GM11168 (cell line): Measurements from ENCODE around the gene EIPR1.

Experiments
- in situ Hi-C: fragments of 300-500 bp; cut with MboI; formaldehyde crosslinking; loops from one replicate; pipeline ENCODE4 v1.12.0; 2022; ENCODE audit warnings: low sequenced_read_pairs; ENCODE audit not compliant: unreplicated experiment

The EIPR1 gene

GRCh38 chr2:3257826-3258225 lies 119.8 kb downstream of the EIPR1 start:
- in situ Hi-C loops = no loop called here

GRCh38 chr2:3257166-3257565 lies 120.5 kb downstream of the EIPR1 start:
- in situ Hi-C loops = no loop called here

- in situ Hi-C loops = no loop called here
Observed at GRCh38 chr2:3256605-3257004, 121.0 kb downstream of the EIPR1 start.

- in situ Hi-C loops = no loop called here
Observed at GRCh38 chr2:3256157-3256556, 121.5 kb downstream of the EIPR1 start.

- in situ Hi-C loops = no loop called here
Observed at GRCh38 chr2:3254442-3254941, 123.1 kb downstream of the EIPR1 start.

GRCh38 chr2:3253913-3254441 lies 123.6 kb downstream of the EIPR1 start:
- in situ Hi-C loops = no loop called here

GRCh38 chr2:3251946-3252345 lies 125.7 kb downstream of the EIPR1 start:
- in situ Hi-C loops = no loop called here

- in situ Hi-C loops = no loop called here
Observed at GRCh38 chr2:3249476-3249962, 128.1 kb downstream of the EIPR1 start.

GRCh38 chr2:3248754-3249475 lies 128.7 kb downstream of the EIPR1 start:
- in situ Hi-C loops = no loop called here

GRCh38 chr2:3246928-3247714 lies 130.5 kb downstream of the EIPR1 start:
- in situ Hi-C loops = no loop called here

- in situ Hi-C loops = no loop called here
Observed at GRCh38 chr2:3246406-3246805, 131.2 kb downstream of the EIPR1 start.

GRCh38 chr2:3244486-3244885 lies 133.1 kb downstream of the EIPR1 start:
- in situ Hi-C loops = no loop called here

GRCh38 chr2:3243804-3244203 lies 133.8 kb downstream of the EIPR1 start:
- in situ Hi-C loops = no loop called here

GRCh38 chr2:3242747-3243369 lies 134.8 kb downstream of the EIPR1 start:
- in situ Hi-C loops = no loop called here

- in situ Hi-C loops = no loop called here
Observed at GRCh38 chr2:3241971-3242746, 135.5 kb downstream of the EIPR1 start.

GRCh38 chr2:3238951-3239841 lies 138.4 kb downstream of the EIPR1 start:
- in situ Hi-C loops = no loop called here

- in situ Hi-C loops = no loop called here
Observed at GRCh38 chr2:3236300-3237045, 141.1 kb downstream of the EIPR1 start.

GRCh38 chr2:3233877-3234276 lies 143.7 kb downstream of the EIPR1 start:
- in situ Hi-C loops = no loop called here
